Measurements from ENCODE around the gene C17orf100.

The C17orf100 gene

GRCh38 chr17:6700948-6701307 lies 49.4 kb downstream of the C17orf100 start:
- Histone ChIP-seq H3K4me1 (ENCODE audit: insufficient read depth, low read length) (no peaks in the 10 kb centered on the region), H3K9me3 (ENCODE audit: insufficient read depth, low read depth, low read length) (no peaks in the 10 kb centered on the region), H3K4me3 (ENCODE audit: low read length) (no peak overlapping the region), H3K27me3 (ENCODE audit: insufficient read depth, low read length) (no peaks in the 10 kb centered on the region; the same call in 1 of the 2 replicates), H3K36me3 (ENCODE audit: insufficient read depth, low read depth, low read length) (no peaks in the 10 kb centered on the region), H3K27ac (ENCODE audit: low read length) (no peak overlapping the region), H3K9ac (ENCODE audit: low read depth, low read length) (no peak overlapping the region)

- Histone ChIP-seq H3K27me3 (ENCODE audit: insufficient read depth, low read length) (no peaks in the 10 kb centered on the region; the same call in 1 of the 2 replicates), H3K4me3 (ENCODE audit: low read length) (no peak overlapping the region), H3K27ac (ENCODE audit: low read length) (no peak overlapping the region), H3K9me3 (ENCODE audit: insufficient read depth, low read depth, low read length) (no peaks in the 10 kb centered on the region), H3K9ac (ENCODE audit: low read depth, low read length) (no peak overlapping the region), H3K36me3 (ENCODE audit: insufficient read depth, low read depth, low read length) (no peaks in the 10 kb centered on the region), H3K4me1 (ENCODE audit: insufficient read depth, low read length) (no peaks in the 10 kb centered on the region)
These were observed 50.2 kb downstream of the C17orf100 start for GRCh38 chr17:6701719-6702118.

- Histone ChIP-seq H3K9me3 (ENCODE audit: insufficient read depth, low read depth, low read length) (no peaks in the 10 kb centered on the region), H3K27ac (ENCODE audit: low read length) (no peak overlapping the region), H3K27me3 (ENCODE audit: insufficient read depth, low read length) (no peaks in the 10 kb centered on the region; the same call in 1 of the 2 replicates), H3K4me1 (ENCODE audit: insufficient read depth, low read length) (no peaks in the 10 kb centered on the region), H3K4me3 (ENCODE audit: low read length) (no peak overlapping the region), H3K36me3 (ENCODE audit: insufficient read depth, low read depth, low read length) (no peaks in the 10 kb centered on the region), H3K9ac (ENCODE audit: low read depth, low read length) (no peak overlapping the region)
These were observed 51.1 kb downstream of the C17orf100 start for GRCh38 chr17:6702567-6703215.
